SK-N-SH treated with all-trans-retinoic acid at 6 μM for 48 hours (cell line): ENCODE data around the gene FGF4.

Experiments
- ARNTL ChIP-seq: fragments of 450-650 bp; formaldehyde crosslinking; IDR thresholded peaks from 2 replicates; pipeline ENCODE4 v1.5.0; 2020; ENCODE audit warnings: low read depth, mild to moderate bottlenecking, moderate library complexity, borderline replicate concordance
- CREB5 ChIP-seq: fragments of 250-450 bp; sonication (Bioruptor Pico); IDR thresholded peaks from 2 replicates; pipeline ENCODE4 v1.5.1; 2020; ENCODE audit warnings: low read depth, mild to moderate bottlenecking, moderate library complexity
- CSDC2 ChIP-seq: fragments of 250-450 bp; sonication (Bioruptor Pico); IDR thresholded peaks from 2 replicates; pipeline ENCODE4 v1.5.0; 2020; ENCODE audit warnings: mild to moderate bottlenecking, moderate library complexity
- ISL1 ChIP-seq: fragments of 250-450 bp; sonication (Bioruptor Pico); IDR thresholded peaks from 2 replicates; pipeline ENCODE4 v2.1.2; 2022; ENCODE audit warnings: mild to moderate bottlenecking, moderate library complexity
- PATZ1 ChIP-seq: fragments of 250-450 bp; sonication (Bioruptor Pico); IDR thresholded peaks from 2 replicates; pipeline ENCODE4 v1.8.0; 2020; ENCODE audit warnings: mild to moderate bottlenecking, moderate library complexity, borderline replicate concordance
- POU6F1 ChIP-seq: fragments of 250-450 bp; sonication (Bioruptor Pico); IDR thresholded peaks from 2 replicates; pipeline ENCODE4 v1.8.0; 2021; ENCODE audit warnings: low read depth, mild to moderate bottlenecking, moderate library complexity, borderline replicate concordance
- TOX ChIP-seq: fragments of 250-450 bp; sonication (Bioruptor Pico); IDR thresholded peaks from 2 replicates; pipeline ENCODE4 v1.8.0; 2021; ENCODE audit warnings: mild to moderate bottlenecking, moderate library complexity, borderline replicate concordance
- TSHZ2 ChIP-seq: fragments of 250-450 bp; sonication (Bioruptor Pico); IDR thresholded peaks from 2 replicates; pipeline ENCODE4 v1.5.0; 2020; ENCODE audit warnings: mild to moderate bottlenecking, moderate library complexity
- ZC3H10 ChIP-seq: fragments of 250-450 bp; sonication (Bioruptor Pico); IDR thresholded peaks from 2 replicates; pipeline ENCODE4 v1.5.1; 2021; ENCODE audit warnings: mild to moderate bottlenecking, moderate library complexity
- ZFP3 ChIP-seq: fragments of 250-450 bp; sonication (Bioruptor Pico); IDR thresholded peaks from 2 replicates; pipeline ENCODE4 v1.5.0; 2020; ENCODE audit warnings: mild to moderate bottlenecking, moderate library complexity
- ZFP30 ChIP-seq: fragments of 450-650 bp; formaldehyde crosslinking; IDR thresholded peaks from 2 replicates; pipeline ENCODE4 v1.5.0; 2022; ENCODE audit warnings: mild to moderate bottlenecking, moderate library complexity
- ZNF8 ChIP-seq: fragments of 450-650 bp; formaldehyde crosslinking; IDR thresholded peaks from 2 replicates; pipeline ENCODE4 v1.5.0; 2020; ENCODE audit warnings: mild to moderate bottlenecking, moderate library complexity

- TF ChIP-seq ISL1 = no peak
- no peak for TF ChIP-seq TSHZ2 (CRISPR knock-in tag)
- no peak for TF ChIP-seq PATZ1 (CRISPR knock-in tag)
- TF ChIP-seq ZC3H10 (CRISPR knock-in tag) = no peak
- TF ChIP-seq ZFP30 (CRISPR knock-in tag) = no peak
- no peak for TF ChIP-seq POU6F1 (CRISPR knock-in tag)
- TF ChIP-seq ZNF8 (CRISPR knock-in tag) = no peak
- no peak for TF ChIP-seq ZFP3 (CRISPR knock-in tag)
- no peak for TF ChIP-seq CREB5
- no peak for TF ChIP-seq CSDC2
- no peak for TF ChIP-seq ARNTL (CRISPR knock-in tag)
- no peak for TF ChIP-seq TOX (CRISPR knock-in tag)
Measured at GRCh38 chr11:69797737-69798528, 22.8 kb upstream of the FGF4 start.
